ENCODE data around the gene KLHL3. TPM values are rescaled to one million over a fixed set of nuclear protein-coding genes. Genes with fewer than 3 reads are reported as not detected.

KLHL3 gene, protein sequence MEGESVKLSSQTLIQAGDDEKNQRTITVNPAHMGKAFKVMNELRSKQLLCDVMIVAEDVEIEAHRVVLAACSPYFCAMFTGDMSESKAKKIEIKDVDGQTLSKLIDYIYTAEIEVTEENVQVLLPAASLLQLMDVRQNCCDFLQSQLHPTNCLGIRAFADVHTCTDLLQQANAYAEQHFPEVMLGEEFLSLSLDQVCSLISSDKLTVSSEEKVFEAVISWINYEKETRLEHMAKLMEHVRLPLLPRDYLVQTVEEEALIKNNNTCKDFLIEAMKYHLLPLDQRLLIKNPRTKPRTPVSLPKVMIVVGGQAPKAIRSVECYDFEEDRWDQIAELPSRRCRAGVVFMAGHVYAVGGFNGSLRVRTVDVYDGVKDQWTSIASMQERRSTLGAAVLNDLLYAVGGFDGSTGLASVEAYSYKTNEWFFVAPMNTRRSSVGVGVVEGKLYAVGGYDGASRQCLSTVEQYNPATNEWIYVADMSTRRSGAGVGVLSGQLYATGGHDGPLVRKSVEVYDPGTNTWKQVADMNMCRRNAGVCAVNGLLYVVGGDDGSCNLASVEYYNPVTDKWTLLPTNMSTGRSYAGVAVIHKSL
- 5.5 and 9.1 TPM in 2 replicates for total RNA-seq

DNA sequence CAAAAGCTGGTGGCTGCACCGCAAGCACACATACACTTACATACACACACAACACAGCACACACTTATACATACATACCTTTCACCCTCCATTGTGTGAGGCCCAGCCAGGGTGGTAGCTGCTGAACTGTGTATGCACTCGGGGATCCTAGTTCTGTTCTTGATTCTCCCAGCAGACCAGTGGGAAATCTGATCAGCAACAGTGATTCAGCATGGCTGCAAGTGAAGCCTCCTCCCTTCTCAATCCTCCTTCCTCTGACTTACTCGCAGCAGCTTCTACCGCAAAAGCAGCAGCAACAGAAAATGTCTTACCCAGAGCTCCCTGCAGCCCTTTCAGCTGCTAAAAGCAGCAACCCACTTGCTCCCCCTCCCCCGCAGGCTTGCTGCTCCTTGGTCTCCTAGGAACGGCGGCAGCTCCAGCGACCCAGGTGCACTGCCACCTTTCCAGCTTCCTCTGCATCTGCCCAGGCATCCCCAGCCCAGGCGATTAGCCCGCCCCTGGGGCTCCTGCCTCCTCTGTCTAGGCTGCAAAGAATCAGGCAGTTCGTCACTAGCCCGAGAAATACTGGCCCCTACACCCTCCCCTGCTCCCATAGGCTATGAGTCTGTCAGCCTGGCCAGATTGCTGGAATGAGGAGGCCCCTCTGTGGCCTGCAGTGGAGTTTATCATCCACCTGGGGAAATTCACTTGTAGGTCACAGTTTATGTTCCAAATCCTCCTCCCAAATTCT lies at the start of gene KLHL3:
TSS of gene KLHL3 (minus strand) at position 535 of the 730 bp plus-strand sequence. CDS start at position 92, 443 bp downstream.

DNA sequence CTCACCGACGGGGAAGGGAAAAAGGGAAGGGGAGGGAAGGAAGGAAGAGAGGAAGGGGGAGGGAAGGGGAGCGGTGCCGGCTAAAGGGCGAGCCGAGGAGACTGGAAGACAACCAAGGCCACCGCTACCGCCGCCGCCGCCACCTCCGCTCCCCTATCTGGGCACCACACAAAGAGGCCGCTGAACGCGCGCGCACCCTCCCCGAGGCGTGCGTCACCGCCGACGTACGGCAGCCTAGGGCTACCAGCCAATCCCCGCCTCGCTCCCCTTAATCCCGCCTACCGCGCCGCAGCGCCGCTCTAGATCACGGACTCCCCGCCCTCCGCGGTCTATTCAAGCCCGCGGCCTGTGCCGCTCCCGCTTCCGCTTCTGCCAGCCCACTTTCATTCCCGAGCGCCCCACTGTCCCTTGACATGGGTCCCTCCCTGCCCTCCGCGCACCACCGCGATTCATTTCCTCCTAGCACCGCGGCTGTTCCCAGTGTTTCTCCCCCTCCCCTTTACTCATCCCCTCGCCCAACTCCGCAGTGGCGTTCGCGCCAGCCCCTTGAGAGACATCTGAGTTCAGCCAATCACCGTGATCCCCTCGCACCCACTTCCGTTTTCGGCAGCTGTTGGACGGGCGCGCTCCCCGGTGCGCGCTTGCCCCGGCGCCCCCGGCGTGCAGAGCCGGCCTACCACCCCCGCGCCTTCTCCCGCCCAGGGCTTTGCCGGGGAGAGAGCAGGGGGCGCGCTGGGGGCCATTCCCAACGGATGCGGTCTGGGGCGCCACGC lies 18.5 kb upstream of the KLHL3 start, which contains the start of gene HNRNPA0:
TSS of gene HNRNPA0 (minus strand) at position 176 of the 773 bp plus-strand sequence. CDS start 297 bp downstream, outside the sequence.

Other genes with a start within 250 kb of the KLHL3 start
- gene SPOCK1, start 236.8 kb downstream of the KLHL3 start, total RNA-seq, result 85.6 and 209 TPM in 2 replicates
- gene HNRNPA0, start 18.3 kb upstream of the KLHL3 start, total RNA-seq, result 14.9 and 18.5 TPM in 2 replicates
- not detected in 2 replicates for gene MYOT, start 131.8 kb upstream of the KLHL3 start, total RNA-seq
- not detected in 2 replicates for gene PKD2L2, start 153.4 kb upstream of the KLHL3 start, total RNA-seq